Left ventricle myocardium inferior (tissue), 1 donor: Measurements from ENCODE around the gene PRODH2. TPM values are rescaled to one million over a fixed set of nuclear protein-coding genes. Genes with fewer than 3 reads are reported as not detected.

Experiments
- DNase-seq: peaks from one replicate; pipeline ENCODE4 v3.0.0-alpha.2; 2020
- H3K27ac ChIP-seq: fragments of 200-600 bp; replicated peaks from 2 replicates; pipeline ENCODE4 v1.8.0; 2021
- H3K27me3 ChIP-seq: fragments of 200-600 bp; 2 replicates; pipeline ENCODE4 v1.8.0; 2021; ENCODE audit warnings: low read depth
- H3K36me3 ChIP-seq: fragments of 200-600 bp; 2 replicates; pipeline ENCODE4 v1.8.0; 2021
- H3K4me1 ChIP-seq: fragments of 200-600 bp; 2 replicates; pipeline ENCODE4 v1.8.0; 2021
- H3K4me3 ChIP-seq: fragments of 200-600 bp; 2 replicates; pipeline ENCODE4 v1.8.0; 2021; ENCODE audit warnings: mild to moderate bottlenecking, moderate library complexity
- H3K9me3 ChIP-seq: fragments of 200-600 bp; replicated peaks from 2 replicates; pipeline ENCODE4 v1.8.0; 2021
- intact Hi-C: fragments of 100-400 bp; cut with micrococcal nuclease; formaldehyde crosslinking; loops from one replicate; pipeline ENCODE4 v1.11.0; 2022
- total RNA-seq: library from RNA; stranded (reverse); fragmentation: NEBNext Ultra II Directional; extraction: Animal tissue kit (Norgen Biotek cat#: 25700); gene quantifications from one replicate; pipeline ENCODE4 v1.2.1, GENCODE V29; 2021
- TF ChIP-seq, protein P1 (sequence below): fragments of 200-600 bp; IDR thresholded peaks from 2 replicates; pipeline ENCODE4 v1.8.0; 2021; ENCODE audit warnings: antibody characterized with exemption, mild to moderate bottlenecking, borderline replicate concordance
- donor health status: DM: no; HTN: yes; CAD: no; lungs with severe emphysema.

Gene PRODH2
- total RNA-seq, 1 donor from 2014 or later, result not detected

GRCh38 chr19:35824150-35824549, 11.5 kb upstream of the PRODH2 start:
- no peaks in the 10 kb centered on the region for H3K36me3 ChIP-seq
- H3K9me3 ChIP-seq, result no peaks in the 10 kb centered on the region
- H3K4me1 ChIP-seq, result no peaks in the 10 kb centered on the region
- H3K4me3 ChIP-seq, result no peak overlapping the region
- H3K27ac ChIP-seq, result no peak overlapping the region
- intact Hi-C loops, result no loop called here
- TF ChIP-seq, protein P1, sequence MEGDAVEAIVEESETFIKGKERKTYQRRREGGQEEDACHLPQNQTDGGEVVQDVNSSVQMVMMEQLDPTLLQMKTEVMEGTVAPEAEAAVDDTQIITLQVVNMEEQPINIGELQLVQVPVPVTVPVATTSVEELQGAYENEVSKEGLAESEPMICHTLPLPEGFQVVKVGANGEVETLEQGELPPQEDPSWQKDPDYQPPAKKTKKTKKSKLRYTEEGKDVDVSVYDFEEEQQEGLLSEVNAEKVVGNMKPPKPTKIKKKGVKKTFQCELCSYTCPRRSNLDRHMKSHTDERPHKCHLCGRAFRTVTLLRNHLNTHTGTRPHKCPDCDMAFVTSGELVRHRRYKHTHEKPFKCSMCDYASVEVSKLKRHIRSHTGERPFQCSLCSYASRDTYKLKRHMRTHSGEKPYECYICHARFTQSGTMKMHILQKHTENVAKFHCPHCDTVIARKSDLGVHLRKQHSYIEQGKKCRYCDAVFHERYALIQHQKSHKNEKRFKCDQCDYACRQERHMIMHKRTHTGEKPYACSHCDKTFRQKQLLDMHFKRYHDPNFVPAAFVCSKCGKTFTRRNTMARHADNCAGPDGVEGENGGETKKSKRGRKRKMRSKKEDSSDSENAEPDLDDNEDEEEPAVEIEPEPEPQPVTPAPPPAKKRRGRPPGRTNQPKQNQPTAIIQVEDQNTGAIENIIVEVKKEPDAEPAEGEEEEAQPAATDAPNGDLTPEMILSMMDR, result no peak
- H3K27me3 ChIP-seq, result peaks cover 62% of the 10 kb centered on the region
- no peak for DNase-seq

DNA sequence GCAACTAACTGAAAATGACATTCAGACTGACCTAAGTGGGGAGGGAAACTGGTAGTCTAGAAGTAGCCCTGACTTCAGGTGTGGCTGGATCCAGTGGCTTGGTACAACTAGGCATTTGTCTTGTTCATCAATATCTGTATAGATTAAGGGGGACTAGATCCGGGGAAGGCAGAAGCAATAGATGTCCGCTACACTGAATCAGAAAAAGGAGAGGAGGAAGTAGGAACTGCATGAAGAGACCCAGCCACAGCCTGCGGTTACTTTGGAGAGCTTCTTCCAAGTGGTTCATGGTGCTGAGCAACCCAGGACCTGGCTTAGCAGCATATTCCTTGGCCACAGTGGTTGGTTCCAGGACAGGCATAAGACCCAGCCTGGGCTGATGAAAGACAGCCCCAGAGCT, 9.9 kb upstream of the PRODH2 start:
- no peak overlapping the region for H3K4me3 ChIP-seq
- no peaks in the 10 kb centered on the region for H3K36me3 ChIP-seq
- H3K27ac ChIP-seq, result no peak overlapping the region
- peaks cover 76% of the 10 kb centered on the region for H3K27me3 ChIP-seq
- intact Hi-C loops, result no loop called here
- H3K4me1 ChIP-seq, result no peaks in the 10 kb centered on the region
- H3K9me3 ChIP-seq, result no peaks in the 10 kb centered on the region
- TF ChIP-seq, protein P1, result no peak
- DNase-seq, result no peak

DNA sequence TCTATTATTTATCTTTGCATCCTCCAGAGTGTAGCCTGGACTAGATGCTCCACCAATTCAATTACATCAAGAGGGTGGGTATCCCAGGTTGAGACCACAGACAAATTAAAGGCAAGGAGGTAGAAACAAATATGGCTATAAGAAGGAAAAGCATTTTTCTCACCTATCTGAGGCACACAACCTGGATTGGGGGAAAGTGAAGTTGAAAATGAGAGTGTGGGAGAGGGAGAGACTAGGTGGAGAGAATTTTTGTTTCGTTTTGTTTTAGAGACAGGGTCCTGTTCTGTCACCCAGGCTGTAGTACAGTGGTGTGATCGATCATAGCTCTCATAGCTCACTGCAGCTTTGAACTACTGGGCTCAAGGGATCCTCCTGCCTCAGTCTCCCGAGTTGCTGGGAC, 5.8 kb upstream of the PRODH2 start:
- intact Hi-C loops, result no loop called here
- Histone ChIP-seq H3K9me3 (no peaks in the 10 kb centered on the region), H3K27ac (no peak overlapping the region), H3K4me3 (no peak overlapping the region), H3K36me3 (no peaks in the 10 kb centered on the region), H3K27me3 (peaks cover 67% of the 10 kb centered on the region), H3K4me1 (no peaks in the 10 kb centered on the region)
- TF ChIP-seq, protein P1, result no peak
- no peak for DNase-seq

DNA sequence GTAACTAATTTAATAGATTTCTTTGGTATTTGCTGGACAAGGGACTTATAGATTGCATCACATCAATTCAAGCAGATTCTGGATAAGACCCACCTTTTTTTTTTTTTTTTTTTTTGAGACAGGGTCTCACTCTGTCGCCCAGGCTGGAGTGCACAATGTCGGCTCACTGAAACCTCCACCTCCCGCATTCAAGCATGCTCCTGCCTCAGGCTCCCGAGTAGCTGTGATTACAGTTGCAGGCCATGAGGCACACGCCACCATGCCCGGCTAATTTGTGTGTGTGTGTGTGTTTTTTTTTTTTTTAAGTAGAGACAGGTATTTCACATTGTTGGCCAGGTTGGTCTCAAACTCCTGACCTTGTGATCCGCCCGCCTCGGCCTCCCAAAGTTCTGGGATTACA, 4.2 kb upstream of the PRODH2 start:
- TF ChIP-seq, protein P1, result no peak
- intact Hi-C loops, result no loop called here
- Histone ChIP-seq H3K4me3 (no peak overlapping the region), H3K36me3 (no peaks in the 10 kb centered on the region), H3K9me3 (no peaks in the 10 kb centered on the region), H3K27me3 (peaks cover 72% of the 10 kb centered on the region), H3K27ac (no peak overlapping the region), H3K4me1 (no peaks in the 10 kb centered on the region)
- no peak for DNase-seq

- no peak overlapping the region for H3K27ac ChIP-seq
- TF ChIP-seq, protein P1, result no peak
- H3K36me3 ChIP-seq, result no peaks in the 10 kb centered on the region
- DNase-seq, result no peak
- no peak overlapping the region for H3K4me3 ChIP-seq
- no peaks in the 10 kb centered on the region for H3K4me1 ChIP-seq
- no peaks in the 10 kb centered on the region for H3K9me3 ChIP-seq
- H3K27me3 ChIP-seq, result peaks cover 74% of the 10 kb centered on the region
- intact Hi-C loops, result no loop called here
Observed at GRCh38 chr19:35816262-35816661, 3.6 kb upstream of the PRODH2 start.
